ENCODE data around the gene CCDC18.

- TF ChIP-seq CTCF (conservative IDR thresholded peaks at IDR 0.05; ENCODE audit: low read length) (no peak), EZH2phosphoT487 (IDR thresholded peaks at IDR 0.05; ENCODE audit: borderline replicate concordance, low read depth, low read length) (no peak)
Observed at GRCh38 chr1:93143769-93144168, 36.8 kb upstream of the CCDC18 start.

Data from OCI-LY7 (cell line).